ENCODE measurements around the gene REPIN1. TPM values are rescaled to one million over a fixed set of nuclear protein-coding genes. Genes with fewer than 3 reads are reported as not detected.

Gene REPIN1
- total and polyA plus RNA-seq, 9 of the 15 experiments (the other 6 are each of a cell fraction or from before 2014, with no cell fraction given): 8.1 to 283 (median 94.3) TPM

DNA sequence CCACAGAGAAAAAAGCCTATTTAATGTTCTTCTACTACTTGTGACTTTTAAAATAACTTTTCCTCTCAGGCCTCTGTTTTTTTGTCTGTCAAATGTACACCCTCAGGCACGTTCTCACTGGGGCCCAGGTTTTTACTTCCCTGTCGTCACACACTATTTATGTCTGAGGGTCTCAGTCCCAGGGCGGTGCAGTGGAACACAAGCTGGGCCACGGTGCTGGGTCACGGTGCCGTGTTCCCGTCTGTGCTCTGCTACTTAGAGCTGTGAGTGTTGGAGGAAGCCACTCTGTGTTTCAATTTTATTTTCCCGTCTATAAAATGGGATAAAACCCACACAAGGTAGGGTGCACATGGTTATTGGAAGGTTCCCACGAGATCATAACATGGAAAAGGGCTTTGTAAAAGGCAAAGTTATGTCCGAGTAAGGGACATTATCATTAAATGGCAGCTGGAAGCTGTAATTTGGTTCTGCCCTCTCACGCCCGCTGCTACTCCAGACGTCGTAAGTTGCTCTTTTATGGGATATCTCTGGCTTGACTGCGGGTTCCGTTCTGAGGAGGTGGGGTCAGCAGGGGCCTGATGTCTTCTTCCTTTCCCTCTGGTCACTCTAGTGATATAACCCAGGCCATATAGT lies 35.7 kb downstream of the REPIN1 start (continued):
- no peak for TF ChIP-seq SRSF1 (IDR thresholded peaks at IDR 0.05; ENCODE audit: low read depth, low read length)
- no peak for TF ChIP-seq ZNF184 (CRISPR knock-in tag; IDR thresholded peaks at IDR 0.05)
- TF ChIP-seq SNRNP70 (optimal IDR thresholded peaks at IDR 0.05; ENCODE audit: low read depth, low read length): no peak
- TF ChIP-seq E2F3 (CRISPR knock-in tag; IDR thresholded peaks at IDR 0.05): 0 out of 2 replicates have a peak, but pooled peaks have one; percentile 55
- no peak for TF ChIP-seq EP300 (IDR thresholded peaks at IDR 0.05; ENCODE audit: low read length)
- TF ChIP-seq, protein P1, sequence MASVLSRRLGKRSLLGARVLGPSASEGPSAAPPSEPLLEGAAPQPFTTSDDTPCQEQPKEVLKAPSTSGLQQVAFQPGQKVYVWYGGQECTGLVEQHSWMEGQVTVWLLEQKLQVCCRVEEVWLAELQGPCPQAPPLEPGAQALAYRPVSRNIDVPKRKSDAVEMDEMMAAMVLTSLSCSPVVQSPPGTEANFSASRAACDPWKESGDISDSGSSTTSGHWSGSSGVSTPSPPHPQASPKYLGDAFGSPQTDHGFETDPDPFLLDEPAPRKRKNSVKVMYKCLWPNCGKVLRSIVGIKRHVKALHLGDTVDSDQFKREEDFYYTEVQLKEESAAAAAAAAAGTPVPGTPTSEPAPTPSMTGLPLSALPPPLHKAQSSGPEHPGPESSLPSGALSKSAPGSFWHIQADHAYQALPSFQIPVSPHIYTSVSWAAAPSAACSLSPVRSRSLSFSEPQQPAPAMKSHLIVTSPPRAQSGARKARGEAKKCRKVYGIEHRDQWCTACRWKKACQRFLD (CRISPR knock-in tag; IDR thresholded peaks at IDR 0.05): peak; percentile 74
- no peak for TF ChIP-seq PURB (CRISPR knock-in tag; IDR thresholded peaks at IDR 0.05; ENCODE audit: low read depth)
- no peak for TF ChIP-seq ZBTB1 (CRISPR knock-in tag; IDR thresholded peaks at IDR 0.05; ENCODE audit: borderline replicate concordance, low read depth)
- no peak for TF ChIP-seq ZNF354B (CRISPR knock-in tag; IDR thresholded peaks at IDR 0.05)
- no peak for TF ChIP-seq WHSC1 (IDR thresholded peaks at IDR 0.05; ENCODE audit: low read length)
- TF ChIP-seq NR2C2 (CRISPR knock-in tag; IDR thresholded peaks at IDR 0.05): no peak
- no peak for TF ChIP-seq NR2C2 (tag; IDR thresholded peaks at IDR 0.05)
- no peak for TF ChIP-seq ZBTB8A (IDR thresholded peaks at IDR 0.05; ENCODE audit: partially characterized antibody)
- TF ChIP-seq BHLHE40 (IDR thresholded peaks at IDR 0.05; ENCODE audit: low read length): no peak
- TF ChIP-seq E2F4 (CRISPR knock-in tag; IDR thresholded peaks at IDR 0.05; ENCODE audit: low read depth): no peak
- TF ChIP-seq ZNF780A (CRISPR knock-in tag; IDR thresholded peaks at IDR 0.05): no peak
- no peak; the same call in 1 of the 2 replicates for TF ChIP-seq ARID4B (CRISPR knock-in tag; IDR thresholded peaks at IDR 0.05)
- TF ChIP-seq HMG20A (CRISPR knock-in tag; conservative IDR thresholded peaks at IDR 0.05): no peak
- TF ChIP-seq, protein P2, sequence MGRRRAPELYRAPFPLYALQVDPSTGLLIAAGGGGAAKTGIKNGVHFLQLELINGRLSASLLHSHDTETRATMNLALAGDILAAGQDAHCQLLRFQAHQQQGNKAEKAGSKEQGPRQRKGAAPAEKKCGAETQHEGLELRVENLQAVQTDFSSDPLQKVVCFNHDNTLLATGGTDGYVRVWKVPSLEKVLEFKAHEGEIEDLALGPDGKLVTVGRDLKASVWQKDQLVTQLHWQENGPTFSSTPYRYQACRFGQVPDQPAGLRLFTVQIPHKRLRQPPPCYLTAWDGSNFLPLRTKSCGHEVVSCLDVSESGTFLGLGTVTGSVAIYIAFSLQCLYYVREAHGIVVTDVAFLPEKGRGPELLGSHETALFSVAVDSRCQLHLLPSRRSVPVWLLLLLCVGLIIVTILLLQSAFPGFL (CRISPR knock-in tag; IDR thresholded peaks at IDR 0.05): no peak
- no peak for TF ChIP-seq ZNF583 (CRISPR knock-in tag; IDR thresholded peaks at IDR 0.05)
- TF ChIP-seq POLR2B (IDR thresholded peaks at IDR 0.05; ENCODE audit: low read depth, partially characterized antibody): no peak
- no peak for TF ChIP-seq ZNF311 (CRISPR knock-in tag; IDR thresholded peaks at IDR 0.05)
- TF ChIP-seq HNRNPH1 (optimal IDR thresholded peaks at IDR 0.05; ENCODE audit: low read depth, low read length): no peak

Measured in K562 (cell line).